Gastroesophageal sphincter (tissue), 4 donors: ENCODE measurements around the gene NCBP2. TPM values are rescaled to one million over a fixed set of nuclear protein-coding genes. Genes with fewer than 3 reads are reported as not detected.

Experiments
- ATAC-seq: fragments of 150-250 bp; one replicate; pipeline ENCODE4 v1.9.1; 2016; ENCODE audit warnings: mild to moderate bottlenecking, moderate library complexity
- H3K27ac ChIP-seq, 4 donors: fragments of 200-600 bp; sonication (generic) in 3 of 4; 1 replicate in 3 of 4; 2 replicates in 1 of 4; pipeline ENCODE4 v1.5.1; 2016 to 2019
- H3K27me3 ChIP-seq: fragments of 200-600 bp; sonication (generic); one replicate; pipeline ENCODE4 v1.5.1; 2019
- H3K36me3 ChIP-seq, 2 donors: fragments of 200-600 bp; sonication (generic); one replicate each; pipeline ENCODE4 v1.5.1; 2019; ENCODE audit warnings: control low read depth in 1 of 2
- H3K4me1 ChIP-seq, 3 donors: fragments of 200-600 bp; sonication (generic); 1 replicate in 2 of 3; 2 replicates in 1 of 3; pipeline ENCODE4 v1.5.1; 2016 to 2019; ENCODE audit warnings: control low read depth in 2 of 3
- H3K4me3 ChIP-seq, 2 donors: fragments of 200-600 bp; sonication (generic); one replicate each; pipeline ENCODE4 v1.5.1; 2019; ENCODE audit warnings: mild to moderate bottlenecking in 1 of 2, moderate library complexity in 1 of 2
- H3K9me3 ChIP-seq, 3 donors: fragments of 200-600 bp; sonication (generic); one replicate each; pipeline ENCODE4 v1.5.1; 2017 to 2019; ENCODE audit warnings: control low read depth in 2 of 3
- EP300 ChIP-seq: sonication (generic); formaldehyde crosslinking; IDR thresholded peaks from one replicate; pipeline ENCODE4 v1.6.1; 2017; ENCODE audit warnings: antibody characterized with exemption, mild to moderate bottlenecking
- POLR2A ChIP-seq, 2 donors: fragments of 450-650 bp; IDR thresholded peaks; one replicate each; pipeline ENCODE4 v1.6.1; 2017; ENCODE audit warnings: antibody characterized with exemption in 2 of 2, mild to moderate bottlenecking in 2 of 2, moderate library complexity in 1 of 2
- POLR2AphosphoS5 ChIP-seq: sonication (generic); formaldehyde crosslinking; IDR thresholded peaks from one replicate; pipeline ENCODE4 v1.6.1; 2017; ENCODE audit warnings: antibody characterized with exemption
- WGBS, 2 donors: methylation state at CpG; one replicate each; pipeline ENCODE4 v1.1.5; 2018; ENCODE audit warnings: low coverage in 1 of 2; 5-methylcytosine and 5-hydroxymethylcytosine counted together
- total RNA-seq, 4 donors: library from RNA; depleted of rRNA; stranded (reverse); fragments of >200 nt; gene quantifications; one replicate each; pipeline ENCODE4 v1.1.0, GENCODE V29; 2016
- TF ChIP-seq, protein P1 (sequence below), 4 experiments: fragments of 200-600 bp in 2 of 4; fragments of 450-650 bp in 2 of 4; sonication (generic) in 1 of 4; IDR thresholded peaks; one replicate each; pipeline ENCODE4 v1.5.1; 2017 to 2019; ENCODE audit warnings: antibody characterized with exemption in 4 of 4, mild to moderate bottlenecking in 2 of 4, moderate library complexity in 2 of 4

NCBP2 gene
- total RNA-seq, 4 donors from 2014 or later = 46.8 to 53.2 (median 49.7) TPM

DNA sequence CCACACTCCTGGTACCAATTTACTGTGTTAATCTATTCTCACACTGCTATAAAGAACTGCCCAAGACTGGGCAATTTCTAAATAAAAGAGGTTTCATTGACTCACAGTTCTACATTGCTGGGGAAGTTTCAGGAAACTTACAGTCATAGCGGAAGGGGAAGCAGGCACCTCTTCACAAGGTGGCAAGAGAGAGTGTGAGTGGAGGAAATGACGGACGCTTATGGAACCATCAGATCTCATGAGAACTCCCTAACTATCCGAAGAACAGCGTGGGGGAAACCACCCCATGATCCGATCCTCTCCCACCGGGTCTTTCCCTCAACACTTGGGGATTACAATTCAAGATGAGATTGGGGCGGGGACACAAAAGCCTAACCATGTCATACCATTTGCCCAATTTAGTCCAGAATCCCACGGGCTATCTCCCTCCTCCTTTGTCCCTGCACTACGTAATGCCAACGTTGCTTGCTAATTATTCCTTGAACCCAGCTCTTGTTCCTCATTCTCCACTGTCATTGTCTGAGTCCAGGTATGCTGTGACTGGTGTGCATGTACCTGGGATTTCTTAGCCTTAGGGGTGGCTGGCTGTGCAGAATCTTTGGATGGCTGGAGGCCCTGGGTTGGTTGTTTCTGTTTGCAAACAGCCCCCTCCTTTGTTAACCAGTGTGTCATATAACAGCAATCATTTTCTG, 22.9 kb upstream of the NCBP2 start:
- H3K9me3 ChIP-seq = no peaks in the 10 kb centered on the region
- H3K36me3 ChIP-seq = no peaks in the 10 kb centered on the region
- no peaks in the 10 kb centered on the region for H3K27me3 ChIP-seq
- peaks cover 0 to 23% (median 8%) of the 10 kb centered on the region in 3 donors for H3K4me1 ChIP-seq
- no peak overlapping the region for H3K4me3 ChIP-seq
- no peak overlapping the region for H3K27ac ChIP-seq
- no peak for TF ChIP-seq POLR2A (IDR thresholded peaks at IDR 0.05)
- TF ChIP-seq POLR2AphosphoS5 = no peak
- TF ChIP-seq EP300 = no peak
- TF ChIP-seq, protein P1, sequence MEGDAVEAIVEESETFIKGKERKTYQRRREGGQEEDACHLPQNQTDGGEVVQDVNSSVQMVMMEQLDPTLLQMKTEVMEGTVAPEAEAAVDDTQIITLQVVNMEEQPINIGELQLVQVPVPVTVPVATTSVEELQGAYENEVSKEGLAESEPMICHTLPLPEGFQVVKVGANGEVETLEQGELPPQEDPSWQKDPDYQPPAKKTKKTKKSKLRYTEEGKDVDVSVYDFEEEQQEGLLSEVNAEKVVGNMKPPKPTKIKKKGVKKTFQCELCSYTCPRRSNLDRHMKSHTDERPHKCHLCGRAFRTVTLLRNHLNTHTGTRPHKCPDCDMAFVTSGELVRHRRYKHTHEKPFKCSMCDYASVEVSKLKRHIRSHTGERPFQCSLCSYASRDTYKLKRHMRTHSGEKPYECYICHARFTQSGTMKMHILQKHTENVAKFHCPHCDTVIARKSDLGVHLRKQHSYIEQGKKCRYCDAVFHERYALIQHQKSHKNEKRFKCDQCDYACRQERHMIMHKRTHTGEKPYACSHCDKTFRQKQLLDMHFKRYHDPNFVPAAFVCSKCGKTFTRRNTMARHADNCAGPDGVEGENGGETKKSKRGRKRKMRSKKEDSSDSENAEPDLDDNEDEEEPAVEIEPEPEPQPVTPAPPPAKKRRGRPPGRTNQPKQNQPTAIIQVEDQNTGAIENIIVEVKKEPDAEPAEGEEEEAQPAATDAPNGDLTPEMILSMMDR (IDR thresholded peaks at IDR 0.05) = no peak
- WGBS, 2 donors = 82 to 89% methylated on average over 7 to 10 of the region's 11 CpGs
- ATAC-seq = no peak

DNA sequence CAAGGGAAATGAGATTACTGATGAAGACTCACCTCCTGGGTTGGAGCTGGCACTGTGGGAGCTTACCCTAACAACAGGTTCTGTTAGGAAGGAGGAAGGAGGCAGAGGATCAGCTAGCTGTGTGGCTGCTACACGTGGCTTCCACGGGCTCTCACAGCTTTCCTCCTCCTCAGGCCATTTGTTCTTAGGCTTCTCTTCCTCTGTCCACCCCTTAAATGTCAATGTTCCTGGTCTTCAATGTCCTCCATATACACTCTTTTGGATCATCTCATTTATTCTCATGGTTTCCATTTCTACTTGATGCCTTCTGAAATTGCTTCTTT, 21.3 kb upstream of the NCBP2 start:
- Histone ChIP-seq H3K36me3 (no peaks in the 10 kb centered on the region), H3K9me3 (no peaks in the 10 kb centered on the region), H3K27me3 (no peaks in the 10 kb centered on the region), H3K4me3 (no peak overlapping the region), H3K27ac (no peak overlapping the region), H3K4me1 (peaks cover 0 to 19% (median 8%) of the 10 kb centered on the region in 3 donors)
- ATAC-seq = no peak
- 46 to 92% methylated on average over 2 of the region's 2 CpGs for WGBS, 2 donors
- TF ChIP-seq, protein P1 (IDR thresholded peaks at IDR 0.05) = no peak

DNA sequence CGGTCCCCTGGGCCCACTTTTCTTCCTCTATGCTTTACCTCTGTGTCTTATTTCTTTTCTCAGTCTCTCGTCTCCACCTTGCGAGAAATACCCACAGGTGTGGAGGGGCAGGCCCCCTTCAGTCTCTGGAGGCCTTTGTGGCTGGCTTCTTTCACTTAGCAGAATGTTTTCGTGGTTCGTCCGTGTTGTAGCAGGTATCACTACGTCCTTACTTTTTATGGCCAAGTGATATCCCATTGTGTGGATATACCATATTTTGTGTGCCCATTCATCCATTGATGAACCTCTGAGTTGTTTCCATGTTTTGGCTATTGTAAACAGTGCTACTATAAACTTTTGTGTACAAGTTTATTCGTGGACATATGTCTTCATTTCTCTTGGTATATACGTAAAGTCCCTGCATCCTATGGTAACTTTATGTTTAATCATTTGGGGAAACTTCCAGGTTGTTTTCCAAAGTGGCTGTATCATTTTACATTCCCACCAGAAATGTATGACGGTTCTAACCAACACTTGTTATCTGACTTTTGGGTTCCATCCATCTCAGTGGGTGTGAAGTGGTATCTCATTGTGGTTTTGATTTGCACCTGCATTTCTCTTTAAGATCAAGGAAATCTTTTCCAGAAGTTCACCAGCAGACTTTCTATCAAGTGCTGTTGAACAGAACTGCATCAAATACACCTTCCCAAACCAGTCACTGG, 20.8 kb upstream of the NCBP2 start:
- TF ChIP-seq POLR2AphosphoS5 (no peak), EP300 (no peak), POLR2A (IDR thresholded peaks at IDR 0.05) (no peak)
- TF ChIP-seq, protein P1 (IDR thresholded peaks at IDR 0.05) = no peak
- no peaks in the 10 kb centered on the region for H3K27me3 ChIP-seq
- H3K4me1 ChIP-seq = peaks cover 0 to 15% (median 7%) of the 10 kb centered on the region in 3 donors
- H3K27ac ChIP-seq = no peak overlapping the region
- H3K36me3 ChIP-seq = no peaks in the 10 kb centered on the region
- ATAC-seq = no peak
- H3K9me3 ChIP-seq = no peaks in the 10 kb centered on the region
- no peak overlapping the region for H3K4me3 ChIP-seq
- 89 to 96% methylated on average over 8 to 10 of the region's 10 CpGs for WGBS, 2 donors

DNA sequence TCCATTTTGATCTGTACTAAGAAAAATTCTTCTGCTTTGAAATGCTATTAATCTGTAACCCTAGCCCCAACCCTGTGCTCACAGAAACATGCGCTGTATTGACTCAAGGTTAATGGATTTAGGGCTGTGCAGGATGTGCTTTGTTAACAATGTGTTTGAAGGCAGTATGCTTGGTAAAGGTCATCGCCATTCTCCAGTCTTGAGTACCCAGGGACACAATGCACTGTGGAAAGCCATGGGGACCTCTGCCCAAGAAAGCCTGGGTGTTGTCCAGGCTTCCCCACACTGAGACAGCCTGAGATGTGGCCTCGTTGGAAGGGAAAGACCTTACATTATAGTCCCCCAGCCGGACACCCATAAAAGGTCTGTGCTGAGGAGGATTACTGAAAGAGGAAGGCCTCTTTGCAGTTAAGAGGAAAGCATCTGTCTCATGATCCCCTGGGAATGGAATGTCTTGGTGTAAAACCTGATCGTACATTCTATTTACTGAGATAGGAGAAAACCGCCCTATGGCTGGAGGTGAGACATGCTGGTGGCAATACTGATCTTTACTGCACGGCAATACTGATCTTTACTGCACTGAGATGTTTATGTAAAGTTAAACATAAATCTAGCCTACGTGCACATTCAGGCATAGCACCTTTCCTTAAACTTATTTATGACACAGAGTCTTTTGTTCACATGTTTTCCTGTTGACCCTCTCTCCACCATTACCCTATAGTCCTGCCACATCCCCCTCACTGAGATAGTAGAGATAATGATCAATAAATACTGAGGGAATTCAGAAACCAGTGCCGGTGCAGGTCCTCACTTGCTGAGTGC, 20.0 kb upstream of the NCBP2 start:
- TF ChIP-seq, protein P1 (IDR thresholded peaks at IDR 0.05) = no peak
- TF ChIP-seq EP300 (no peak), POLR2AphosphoS5 (no peak), POLR2A (IDR thresholded peaks at IDR 0.05) (no peak)
- WGBS, 2 donors = 85 to 86% methylated on average over 9 of the region's 9 CpGs
- H3K27ac ChIP-seq = no peak overlapping the region
- ATAC-seq = no peak
- no peaks in the 10 kb centered on the region for H3K9me3 ChIP-seq
- no peaks in the 10 kb centered on the region for H3K36me3 ChIP-seq
- no peak overlapping the region for H3K4me3 ChIP-seq
- peaks cover 0 to 7% (median 0%) of the 10 kb centered on the region in 3 donors for H3K4me1 ChIP-seq
- no peaks in the 10 kb centered on the region for H3K27me3 ChIP-seq
